Ectodermal cell (in vitro differentiated cells): ENCODE measurements around the gene LRRC38. TPM values are rescaled to one million over a fixed set of nuclear protein-coding genes. Genes with fewer than 3 reads are reported as not detected.
A peak's percentile ranks its signal among the peaks of the same experiment; 100 is the strongest.
"Not testable (repeated sequence)": the region's sequence is repeated elsewhere in the genome, so short reads cannot be mapped to it uniquely, and the experiment has no call there.

Source experiments
- H3K27ac ChIP-seq: 2 replicates; pipeline ENCODE4 v1.7.0; 2013; ENCODE audit warnings: mild to moderate bottlenecking, low read depth, low read length; ENCODE audit not compliant: insufficient read depth, poor library complexity, severe bottlenecking
- H3K27me3 ChIP-seq: 2 replicates; pipeline ENCODE4 v1.7.0; 2013; ENCODE audit warnings: mild to moderate bottlenecking, low read length; ENCODE audit not compliant: insufficient read depth, control insufficient read depth, poor library complexity, severe bottlenecking
- H3K36me3 ChIP-seq: one replicate; pipeline ENCODE4 v1.7.0; 2013; ENCODE audit warnings: low read length; ENCODE audit not compliant: control insufficient read depth, insufficient read depth
- H3K4me1 ChIP-seq: one replicate; pipeline ENCODE4 v1.7.0; 2013; ENCODE audit warnings: low read length; ENCODE audit not compliant: control insufficient read depth, insufficient read depth
- H3K4me3 ChIP-seq: 2 replicates; pipeline ENCODE4 v1.7.0; 2013; ENCODE audit warnings: low read depth, low read length, control low read depth; ENCODE audit not compliant: insufficient read depth
- H3K9me3 ChIP-seq: 2 replicates; pipeline ENCODE4 v1.7.0; 2013; ENCODE audit warnings: mild to moderate bottlenecking, low read length, moderate library complexity; ENCODE audit not compliant: control insufficient read depth
- whole genome bisulfite sequencing, 2 experiments: methylation state at CpG; one replicate each; pipeline ENCODE4 v1.1.7; 2013; ENCODE audit warnings: missing lambda C conversion rate in 2 of 2; 5-methylcytosine and 5-hydroxymethylcytosine counted together
- polyA plus RNA-seq, 4 experiments: library from polyadenylated mRNA; stranded (reverse); fragments of 50-300 nt; gene quantifications; one replicate each; pipeline ENCODE4 v1.2.3, GENCODE V29; 2013

The LRRC38 gene, protein sequence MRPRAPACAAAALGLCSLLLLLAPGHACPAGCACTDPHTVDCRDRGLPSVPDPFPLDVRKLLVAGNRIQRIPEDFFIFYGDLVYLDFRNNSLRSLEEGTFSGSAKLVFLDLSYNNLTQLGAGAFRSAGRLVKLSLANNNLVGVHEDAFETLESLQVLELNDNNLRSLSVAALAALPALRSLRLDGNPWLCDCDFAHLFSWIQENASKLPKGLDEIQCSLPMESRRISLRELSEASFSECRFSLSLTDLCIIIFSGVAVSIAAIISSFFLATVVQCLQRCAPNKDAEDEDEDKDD
- polyA plus RNA-seq (2013, experiment 1 of 4), result not detected
- polyA plus RNA-seq (2013, experiment 2 of 4), result not detected
- polyA plus RNA-seq (2013, experiment 3 of 4), result not detected
- polyA plus RNA-seq (2013, experiment 4 of 4), result not detected

DNA sequence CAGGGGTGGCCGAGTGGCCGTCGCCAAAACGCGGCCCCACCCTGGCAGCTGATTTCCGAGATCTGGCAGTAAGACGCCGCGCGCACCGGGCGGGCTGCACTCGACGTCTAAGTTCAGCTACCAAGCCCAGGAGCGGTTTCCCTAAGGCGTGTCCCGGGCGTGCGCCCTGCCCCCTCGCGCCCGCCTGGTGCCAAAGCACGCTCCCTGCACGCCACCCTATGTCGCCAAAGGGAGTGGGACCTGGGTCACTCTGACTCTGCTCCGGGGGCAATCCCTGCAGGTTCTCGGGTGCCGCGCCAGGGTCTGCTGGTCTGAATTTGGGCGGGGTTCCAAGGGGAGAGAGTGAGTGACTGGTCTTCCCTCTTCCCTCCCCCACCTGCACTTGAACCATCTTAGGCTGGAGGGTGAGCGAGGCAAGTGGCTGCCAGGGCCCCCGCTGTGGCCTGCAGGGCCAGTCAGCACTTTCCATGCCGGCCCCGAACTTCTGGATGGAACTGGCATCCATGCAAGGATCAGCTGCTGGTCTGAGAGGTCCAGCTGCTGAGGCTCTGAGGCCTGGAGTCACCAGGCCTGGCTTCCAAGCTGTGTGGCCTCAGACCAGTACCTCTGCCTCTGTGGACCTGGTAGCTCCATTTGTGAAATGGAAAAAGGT lies at the start of gene LRRC38:
TSS of gene LRRC38 (minus strand) at position 109 of the 652 bp plus-strand sequence. CDS start 410 bp downstream, outside the sequence.
- Histone ChIP-seq H3K4me1 (peaks cover 4% of the 10 kb centered on the region), H3K27me3 (peaks cover 92% of the 10 kb centered on the region), H3K36me3 (no peaks in the 10 kb centered on the region), H3K4me3 (peak within 1 kb of the TSS; percentile 7), H3K27ac (no peak within 1 kb of the TSS), H3K9me3 (no peaks in the 10 kb centered on the region)
- WGBS, 2 experiments, result 7% methylated on average over 34 of the region's 34 CpGs

GRCh38 chr1:13562981-13563380 lies 49.2 kb upstream of the LRRC38 start:
- H3K4me3 ChIP-seq, H3K27ac ChIP-seq, H3K9me3 ChIP-seq, H3K36me3 ChIP-seq, H3K27me3 ChIP-seq, H3K4me1 ChIP-seq: not testable (repeated sequence)
- 94 to 96% methylated on average over 11 of the region's 11 CpGs for WGBS, 2 experiments

DNA sequence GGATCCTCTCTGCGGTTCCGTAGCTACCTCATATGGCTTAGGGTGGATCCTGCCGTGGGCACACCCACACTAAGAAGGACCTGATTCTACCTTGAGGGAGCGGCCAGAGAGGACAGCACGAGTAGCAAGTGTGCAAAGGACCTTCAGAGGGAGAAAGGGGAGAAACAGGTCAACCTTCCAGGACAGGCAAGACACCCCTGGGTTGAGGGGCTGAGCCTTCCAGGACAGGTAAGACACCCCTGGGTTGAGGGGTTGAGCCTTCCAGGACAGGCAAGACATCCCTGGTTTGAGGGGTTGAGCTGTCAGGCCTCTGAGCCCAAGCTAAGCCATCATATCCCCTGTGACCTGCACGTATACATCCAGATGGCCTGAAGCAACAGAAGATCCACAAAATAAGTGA lies 46.7 kb upstream of the LRRC38 start:
- Histone ChIP-seq H3K4me3 (no peak overlapping the region), H3K9me3 (no peaks in the 10 kb centered on the region), H3K36me3 (no peaks in the 10 kb centered on the region), H3K4me1 (no peaks in the 10 kb centered on the region), H3K27ac (no peak overlapping the region), H3K27me3 (no peaks in the 10 kb centered on the region)
- WGBS, 2 experiments, result 91 to 94% methylated on average over 6 of the region's 6 CpGs

- WGBS, 2 experiments, result 79 to 88% methylated on average over 5 to 6 of the region's 6 CpGs
- H3K4me1 ChIP-seq, result no peaks in the 10 kb centered on the region
- H3K9me3 ChIP-seq, result no peaks in the 10 kb centered on the region
- no peak overlapping the region for H3K27ac ChIP-seq
- no peaks in the 10 kb centered on the region for H3K36me3 ChIP-seq
- H3K27me3 ChIP-seq, result no peaks in the 10 kb centered on the region
- no peak overlapping the region for H3K4me3 ChIP-seq
Observed at GRCh38 chr1:13556224-13556764, 42.5 kb upstream of the LRRC38 start.

DNA sequence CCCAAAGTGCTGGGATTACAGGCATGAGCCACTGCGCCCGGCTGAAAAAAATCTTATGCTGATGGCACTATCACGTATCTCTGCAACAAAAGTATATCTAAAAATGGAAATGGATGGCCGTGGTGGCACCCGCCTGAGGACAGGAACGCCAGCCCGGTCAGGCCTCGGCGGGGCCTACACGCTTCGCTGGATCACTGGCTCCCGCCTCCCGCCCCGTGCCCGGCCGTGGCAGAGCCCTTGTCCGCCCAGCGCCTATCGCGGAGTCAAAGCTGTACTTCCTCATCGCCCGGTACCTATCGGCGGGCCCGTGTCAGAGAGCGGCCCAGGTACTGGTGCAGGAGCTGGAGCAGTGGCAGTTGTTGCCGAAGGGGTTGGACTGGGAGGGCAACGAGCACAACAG lies 41.0 kb upstream of the LRRC38 start:
- no peaks in the 10 kb centered on the region for H3K27me3 ChIP-seq
- no peak overlapping the region for H3K27ac ChIP-seq
- H3K9me3 ChIP-seq, result no peaks in the 10 kb centered on the region
- H3K36me3 ChIP-seq, result no peaks in the 10 kb centered on the region
- no peak overlapping the region for H3K4me3 ChIP-seq
- WGBS, 2 experiments, result 94 to 96% methylated on average over 28 of the region's 28 CpGs
- H3K4me1 ChIP-seq, result no peaks in the 10 kb centered on the region

GRCh38 chr1:13550663-13551062 lies 36.9 kb upstream of the LRRC38 start:
- 79% methylated on average over 4 of the region's 4 CpGs for WGBS, 2 experiments
- Histone ChIP-seq H3K36me3 (no peaks in the 10 kb centered on the region), H3K4me3 (no peak overlapping the region), H3K4me1 (no peaks in the 10 kb centered on the region), H3K27me3 (no peaks in the 10 kb centered on the region), H3K27ac (no peak overlapping the region), H3K9me3 (no peaks in the 10 kb centered on the region)

DNA sequence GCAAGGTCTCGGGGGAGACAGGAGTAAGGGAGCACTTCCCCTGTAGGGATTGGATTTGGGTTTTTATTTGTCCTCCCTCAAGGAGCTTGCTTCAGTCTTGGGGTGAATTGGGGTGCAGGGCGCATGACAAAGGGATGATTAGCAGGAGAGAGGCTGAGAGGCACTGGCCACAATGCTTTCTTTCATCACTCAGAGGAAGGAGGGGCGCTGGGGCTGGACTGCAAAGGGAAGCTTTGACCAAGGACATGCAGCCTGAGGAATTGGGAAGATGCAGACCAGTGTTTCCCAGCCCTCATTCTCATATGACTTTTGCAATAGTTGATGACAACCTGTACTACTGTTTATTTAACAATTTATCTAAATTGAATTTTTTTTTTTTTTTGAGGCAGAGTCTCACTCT lies 35.7 kb upstream of the LRRC38 start:
- H3K27ac ChIP-seq, result no peak overlapping the region
- H3K27me3 ChIP-seq, result no peaks in the 10 kb centered on the region
- no peaks in the 10 kb centered on the region for H3K9me3 ChIP-seq
- no peaks in the 10 kb centered on the region for H3K36me3 ChIP-seq
- no peak overlapping the region for H3K4me3 ChIP-seq
- H3K4me1 ChIP-seq, result no peaks in the 10 kb centered on the region
- WGBS, 2 experiments, result 65 to 71% methylated on average over 3 of the region's 3 CpGs

DNA sequence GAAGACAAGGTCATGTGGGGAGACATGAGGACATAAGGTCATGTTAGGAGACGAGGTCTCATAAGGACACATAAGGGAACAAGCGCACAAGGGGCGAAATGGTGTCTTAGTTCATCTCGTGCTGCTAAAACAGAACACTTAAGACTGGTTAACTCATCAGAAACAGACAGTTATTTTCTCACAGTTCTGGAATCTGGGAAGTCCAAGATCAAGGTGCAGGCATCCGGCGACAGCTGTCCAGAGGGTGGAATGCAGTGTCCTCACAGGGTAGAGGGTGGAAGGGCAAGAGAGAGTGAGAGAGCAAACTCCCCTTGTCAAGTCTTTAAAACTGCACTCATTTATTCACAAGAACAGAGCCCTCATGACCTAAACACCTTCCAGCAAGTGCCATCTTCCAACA lies 35.2 kb upstream of the LRRC38 start:
- WGBS, 2 experiments, result 89 to 94% methylated on average over 6 of the region's 6 CpGs
- no peak overlapping the region for H3K4me3 ChIP-seq
- no peaks in the 10 kb centered on the region for H3K27me3 ChIP-seq
- no peak overlapping the region for H3K27ac ChIP-seq
- H3K4me1 ChIP-seq, result peaks cover 3% of the 10 kb centered on the region
- no peaks in the 10 kb centered on the region for H3K9me3 ChIP-seq
- H3K36me3 ChIP-seq, result no peaks in the 10 kb centered on the region

- Histone ChIP-seq H3K27ac (no peak overlapping the region), H3K4me1 (peaks cover 10% of the 10 kb centered on the region), H3K4me3 (no peak overlapping the region), H3K27me3 (no peaks in the 10 kb centered on the region), H3K9me3 (no peaks in the 10 kb centered on the region), H3K36me3 (no peaks in the 10 kb centered on the region)
- 91 to 96% methylated on average over 6 of the region's 6 CpGs for WGBS, 2 experiments
Observed at GRCh38 chr1:13548281-13548680, 34.5 kb upstream of the LRRC38 start.

GRCh38 chr1:13546791-13547190 lies 33.0 kb upstream of the LRRC38 start:
- peaks cover 10% of the 10 kb centered on the region for H3K4me1 ChIP-seq
- H3K4me3 ChIP-seq, result no peak overlapping the region
- H3K27ac ChIP-seq, result no peak overlapping the region
- H3K36me3 ChIP-seq, result no peaks in the 10 kb centered on the region
- H3K9me3 ChIP-seq, result no peaks in the 10 kb centered on the region
- no peaks in the 10 kb centered on the region for H3K27me3 ChIP-seq
- WGBS, 2 experiments, result 75% methylated on average over 3 of the region's 3 CpGs
